Stimulated activated CD8-positive, alpha-beta memory T cell treated with anti-CD3 and anti-CD28 coated beads, Interleukin-4, amount 100 ng/mL, for 24 hours (primary cell): Measurements from ENCODE around the gene EXD3.
"Not testable (repeated sequence)": the region's sequence is repeated elsewhere in the genome, so short reads cannot be mapped to it uniquely, and the experiment has no call there.

Experiments
- DNase-seq: peaks from one replicate; pipeline ENCODE4 v3.0.0-alpha.2; 2020; ENCODE audit warnings: low read depth

The EXD3 gene

DNA sequence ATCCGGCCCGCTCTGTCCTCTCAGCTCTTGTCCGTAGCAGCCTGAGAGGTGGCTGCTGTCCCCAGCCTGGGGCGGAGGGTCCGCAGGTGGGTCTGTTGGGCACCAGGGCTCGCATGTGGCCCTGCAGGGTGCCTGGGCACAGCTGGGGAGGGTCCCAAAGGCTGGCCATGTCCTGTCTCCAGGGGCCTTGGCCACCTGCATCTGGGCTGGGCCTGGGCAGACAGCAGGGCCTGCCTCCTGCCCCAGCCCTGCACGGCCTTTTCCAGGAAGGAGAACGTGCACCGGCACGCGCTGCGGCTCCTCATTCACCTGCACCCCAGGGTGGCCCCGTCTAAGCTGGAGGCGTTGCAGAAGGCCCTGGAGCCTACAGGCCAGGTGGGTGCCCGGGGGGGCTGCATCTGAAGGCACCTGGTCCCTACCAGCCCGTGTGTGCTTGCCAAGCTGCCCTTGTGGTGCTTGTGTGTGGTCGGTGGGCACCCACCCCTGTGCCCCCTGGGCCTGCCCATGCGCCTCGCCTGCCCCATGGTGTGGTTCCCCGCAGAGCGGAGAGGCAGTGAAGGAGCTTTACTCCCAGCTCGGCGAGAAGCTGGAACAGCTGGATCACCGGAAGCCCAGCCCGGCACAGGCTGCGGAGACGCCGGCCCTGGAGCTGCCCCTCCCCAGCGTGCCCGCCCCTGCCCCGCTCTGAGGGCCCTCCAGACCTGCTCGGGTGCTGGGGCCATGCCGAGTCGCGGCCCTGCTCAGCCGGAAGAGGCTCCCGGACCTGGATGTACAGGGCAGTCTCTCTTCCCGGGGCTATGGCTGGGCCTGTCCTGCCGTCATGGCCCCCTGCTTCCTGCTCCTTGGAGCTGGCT lies 150.5 kb downstream of the EXD3 start:
- DNase-seq: no peak

GRCh38 chr9:137271696-137272076 lies 151.3 kb downstream of the EXD3 start:
- no peak for DNase-seq

GRCh38 chr9:137270929-137271695 lies 151.8 kb downstream of the EXD3 start:
- no peak for DNase-seq

DNA sequence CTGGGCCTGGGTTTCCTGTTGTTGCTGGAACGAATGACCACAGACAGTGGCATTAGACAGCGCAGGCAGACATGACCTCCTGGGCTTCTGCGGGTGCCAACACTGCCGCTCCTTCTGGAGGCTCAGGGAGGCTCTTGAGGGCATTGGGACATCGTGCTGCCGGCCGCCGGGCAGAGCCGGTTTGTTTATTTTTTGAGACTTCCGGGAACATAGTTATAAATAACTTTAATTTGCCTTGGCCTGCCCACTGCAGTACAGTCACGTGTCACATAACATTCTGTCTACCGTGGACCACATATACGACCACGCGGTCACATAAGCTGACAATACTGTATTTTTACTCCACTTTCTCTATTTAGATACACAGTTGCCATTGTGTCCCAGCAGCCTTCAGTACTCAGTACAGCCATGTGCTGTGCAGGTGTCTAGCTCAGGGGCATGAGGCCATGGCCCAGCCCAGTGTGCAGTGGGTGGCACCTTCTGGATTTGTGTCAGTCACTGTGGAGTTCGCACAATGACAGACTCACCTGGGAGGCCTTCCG lies 153.7 kb downstream of the EXD3 start:
- DNase-seq: no peak

- no peak for DNase-seq
Measured at GRCh38 chr9:137268538-137269201, 154.3 kb downstream of the EXD3 start.

GRCh38 chr9:137267933-137268355 lies 155.0 kb downstream of the EXD3 start:
- no peak for DNase-seq

DNA sequence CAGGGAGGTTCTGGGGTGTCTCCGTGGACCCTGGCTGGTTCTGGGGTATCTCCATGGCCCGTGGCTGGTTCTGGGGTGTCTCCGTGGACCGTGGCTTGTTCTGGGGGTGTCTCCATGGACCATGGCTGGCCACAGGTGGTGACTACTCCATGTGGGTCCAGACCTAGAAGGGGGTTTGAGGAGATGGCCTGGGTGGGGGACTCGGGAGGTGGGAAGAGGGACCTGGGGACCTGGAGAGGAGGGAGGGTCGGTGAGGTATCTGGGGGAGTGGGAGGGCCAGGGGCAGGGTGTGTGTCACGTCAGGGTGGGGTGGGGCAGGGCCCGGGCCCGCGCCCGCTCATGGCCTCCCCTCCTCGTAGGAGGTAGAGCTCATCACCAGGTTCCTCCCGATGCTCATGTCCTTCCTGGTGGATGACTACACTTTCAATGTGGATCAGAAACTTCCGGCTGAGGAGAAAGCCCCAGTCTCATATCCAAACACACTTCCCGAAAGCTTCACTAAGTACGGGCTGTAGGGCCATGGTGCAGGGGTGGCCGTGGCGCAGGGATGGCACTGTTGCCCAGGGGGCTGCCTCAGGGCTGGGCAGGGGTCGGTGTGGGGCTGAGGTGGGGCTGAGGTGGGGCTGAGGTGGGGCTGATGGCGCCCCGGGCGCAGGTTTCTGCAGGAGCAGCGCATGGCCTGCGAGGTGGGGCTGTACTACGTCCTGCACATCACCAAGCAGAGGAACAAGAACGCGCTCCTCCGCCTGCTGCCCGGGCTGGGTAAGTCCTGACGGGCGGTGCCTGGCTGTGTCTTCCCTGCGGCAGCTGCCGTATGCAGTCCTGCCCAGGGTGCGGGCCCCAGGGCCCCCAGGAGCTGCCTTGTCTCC lies 156.1 kb downstream of the EXD3 start:
- DNase-seq: no peak

- DNase-seq: no peak
Measured at GRCh38 chr9:137266162-137266527, 156.8 kb downstream of the EXD3 start.

DNA sequence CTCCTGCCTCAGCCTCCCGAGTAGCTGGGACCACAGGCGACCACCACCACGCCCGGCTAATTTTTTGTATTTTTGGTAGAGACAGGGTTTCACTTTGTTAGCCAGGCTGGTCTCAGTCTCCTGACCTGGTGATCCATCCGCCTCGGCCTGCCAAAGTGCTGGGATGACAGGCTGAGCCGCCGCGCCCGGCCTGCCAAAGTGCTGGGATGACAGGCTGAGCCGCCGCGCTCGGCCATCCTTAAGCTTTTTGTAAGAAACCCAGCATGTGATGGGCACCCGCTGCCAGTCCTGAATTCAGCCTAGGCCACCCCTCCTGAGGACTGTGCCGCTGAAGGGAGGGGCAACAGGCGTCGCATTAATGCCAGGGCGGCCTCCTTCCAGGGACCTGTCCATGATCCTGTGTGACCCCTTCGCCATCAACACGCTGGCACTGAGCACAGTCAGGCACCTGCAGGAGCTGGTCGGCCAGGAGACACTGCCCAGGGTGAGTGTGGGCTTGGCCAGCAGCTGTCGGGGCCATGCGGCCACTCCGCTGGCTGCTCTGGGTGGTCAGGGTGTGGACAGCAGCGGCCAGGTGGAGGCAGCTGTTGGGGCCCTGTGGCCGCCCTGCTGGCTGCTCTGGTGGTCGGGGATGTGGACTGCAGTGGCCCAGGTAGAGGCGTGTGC lies 157.3 kb downstream of the EXD3 start:
- DNase-seq: no peak

- DNase-seq: no peak
Measured at GRCh38 chr9:137264067-137264466, 158.9 kb downstream of the EXD3 start.

DNA sequence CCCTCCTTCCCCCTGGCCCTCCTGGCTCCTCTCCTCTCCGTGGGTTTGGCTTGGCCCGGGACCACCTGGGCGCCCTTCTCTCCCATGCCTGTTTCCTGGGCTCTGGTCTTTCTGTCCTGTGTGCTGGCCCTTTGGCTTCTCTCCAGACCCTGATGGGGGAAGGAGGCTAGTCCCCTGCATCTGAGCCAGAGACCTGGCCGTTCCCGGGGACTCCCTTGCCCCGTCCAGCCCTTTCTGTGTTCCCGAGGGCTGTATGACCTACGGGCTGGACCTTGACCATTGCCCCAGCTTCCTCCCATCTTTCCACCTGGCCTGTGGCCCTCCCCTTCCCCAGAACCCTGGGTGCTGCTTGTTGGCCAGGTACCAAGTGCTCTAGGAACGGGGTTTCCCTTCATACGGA lies 159.5 kb downstream of the EXD3 start:
- no peak for DNase-seq

GRCh38 chr9:137262909-137263285 lies 160.1 kb downstream of the EXD3 start:
- no peak for DNase-seq

DNA sequence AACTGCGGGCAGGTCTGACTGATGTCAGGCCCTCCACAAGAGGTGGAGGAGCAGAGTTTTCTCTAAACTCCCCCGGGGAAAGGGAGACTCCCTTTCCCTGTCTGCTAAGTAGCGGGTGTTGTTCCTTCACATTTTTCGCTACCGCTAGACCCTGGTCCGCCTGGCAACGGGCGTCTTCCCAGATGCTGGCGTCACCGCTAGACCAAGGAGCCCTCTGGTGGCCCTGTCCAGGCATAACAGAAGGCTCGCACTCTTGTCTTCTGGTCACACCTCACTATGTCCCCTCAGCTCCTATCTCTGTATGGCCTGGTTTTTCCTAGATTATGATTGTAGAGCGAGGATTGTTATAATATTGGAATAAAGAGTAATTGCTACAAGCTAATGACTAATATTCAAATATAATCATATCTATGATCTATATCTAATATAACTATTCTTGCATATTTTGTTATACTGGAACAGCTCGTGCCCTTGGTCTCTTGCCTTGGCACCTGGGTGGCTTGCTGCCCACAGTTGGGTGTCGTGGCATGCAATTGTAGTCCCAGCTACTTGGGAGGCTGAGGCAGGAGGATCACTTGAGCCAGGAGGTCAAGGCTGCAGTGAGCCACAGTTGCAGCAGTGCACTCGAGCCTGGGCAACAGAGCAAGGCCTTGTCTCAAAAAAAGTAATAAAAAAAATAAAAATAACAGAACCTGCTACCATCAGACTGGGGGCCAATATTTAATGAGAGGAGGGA lies 160.6 kb downstream of the EXD3 start:
- DNase-seq: not testable (repeated sequence)
